Thoracic aorta (tissue), 2 donors: Measurements from ENCODE around the gene KRTAP10-2. TPM values are rescaled to one million over a fixed set of nuclear protein-coding genes. Genes with fewer than 3 reads are reported as not detected.

Experiments used
- ATAC-seq: fragments of 150-250 bp; one replicate; pipeline ENCODE4 v1.8.0; 2017; ENCODE audit warnings: low read depth; ENCODE audit not compliant: insufficient number of reproducible peaks, low FRiP score
- DNase-seq: peaks from one replicate; pipeline ENCODE4 v3.0.0-alpha.2; 2020; ENCODE audit warnings: low spot score
- H3K27ac ChIP-seq, 2 donors: fragments of 200-600 bp; sonication (generic); 1 replicate in 1 of 2; 2 replicates in 1 of 2; pipeline ENCODE4 v1.5.1; 2016; ENCODE audit warnings: mild to moderate bottlenecking in 2 of 2, moderate library complexity in 2 of 2
- H3K27me3 ChIP-seq: fragments of 200-600 bp; sonication (generic); replicated peaks from 2 replicates; pipeline ENCODE4 v1.6.0; 2016; ENCODE audit warnings: mild to moderate bottlenecking; ENCODE audit not compliant: insufficient read depth
- H3K36me3 ChIP-seq: fragments of 200-600 bp; sonication (generic); one replicate; pipeline ENCODE4 v1.5.1; 2016
- H3K4me1 ChIP-seq, 2 donors: fragments of 200-600 bp; sonication (generic); 1 replicate in 1 of 2; 2 replicates in 1 of 2; pipeline versions ENCODE4 v1.5.1 to v1.6.0; 2016; ENCODE audit warnings: low read depth in 2 of 2, mild to moderate bottlenecking in 1 of 2; ENCODE audit not compliant: control insufficient read depth in 1 of 2
- H3K4me3 ChIP-seq: fragments of 200-600 bp; sonication (generic); 2 replicates; pipeline ENCODE4 v1.5.1; 2016; ENCODE audit warnings: mild to moderate bottlenecking
- H3K9me3 ChIP-seq: fragments of 200-600 bp; sonication (generic); 2 replicates; pipeline ENCODE4 v1.5.1; 2016
- CTCF ChIP-seq: fragments of 200-600 bp; sonication (generic); IDR thresholded peaks from one replicate; pipeline ENCODE4 v1.5.1; 2019; ENCODE audit warnings: antibody characterized with exemption
- total RNA-seq, 2 donors: library from RNA; depleted of rRNA; stranded (reverse); fragments of >200 nt; gene quantifications; one replicate each; pipeline versions ENCODE4 v1.1.0 to v1.2.3, GENCODE V29; 2016

KRTAP10-2 gene
- total RNA-seq, 2 donors from 2014 or later, result not detected

- Histone ChIP-seq H3K9me3 (peaks cover 6% of the 10 kb centered on the region), H3K36me3 (no peaks in the 10 kb centered on the region), H3K27me3 (no peaks in the 10 kb centered on the region), H3K27ac (no peak overlapping the region), H3K4me1 (no peaks in the 10 kb centered on the region), H3K4me3 (no peak overlapping the region)
- DNase-seq (no peak), ATAC-seq (no peak)
- TF ChIP-seq CTCF, result no peak
Observed at GRCh38 chr21:44571844-44572782, 20.8 kb upstream of the KRTAP10-2 start.

- no peaks in the 10 kb centered on the region for H3K27me3 ChIP-seq
- H3K4me3 ChIP-seq, result no peak overlapping the region
- DNase-seq, result no peak
- no peak for ATAC-seq
- H3K9me3 ChIP-seq, result no peaks in the 10 kb centered on the region
- no peaks in the 10 kb centered on the region for H3K4me1 ChIP-seq
- H3K27ac ChIP-seq, result no peak overlapping the region
- TF ChIP-seq CTCF, result no peak
- H3K36me3 ChIP-seq, result no peaks in the 10 kb centered on the region
Observed at GRCh38 chr21:44571296-44571695, 20.0 kb upstream of the KRTAP10-2 start.

GRCh38 chr21:44569861-44570517 lies 18.7 kb upstream of the KRTAP10-2 start:
- DNase-seq, result no peak
- TF ChIP-seq CTCF, result no peak

GRCh38 chr21:44568667-44569556 lies 17.6 kb upstream of the KRTAP10-2 start:
- Histone ChIP-seq H3K27me3 (no peaks in the 10 kb centered on the region), H3K27ac (no peak overlapping the region), H3K4me1 (no peaks in the 10 kb centered on the region), H3K4me3 (no peak overlapping the region), H3K9me3 (no peaks in the 10 kb centered on the region), H3K36me3 (no peaks in the 10 kb centered on the region)
- ATAC-seq (no peak), DNase-seq (no peak)
- TF ChIP-seq CTCF, result no peak

More at GRCh38 chr21:44569861-44570517, 18.7 kb upstream of the KRTAP10-2 start:
- Histone ChIP-seq H3K4me3 (no peak overlapping the region), H3K4me1 (no peaks in the 10 kb centered on the region), H3K27me3 (no peaks in the 10 kb centered on the region), H3K36me3 (no peaks in the 10 kb centered on the region), H3K9me3 (no peaks in the 10 kb centered on the region), H3K27ac (no peak overlapping the region)
- no peak for ATAC-seq
